KBM-7 (cell line): Measurements from ENCODE around the gene LYST.

ENCODE experiments used
- DNase-seq: peaks from one replicate; pipeline ENCODE4 v3.0.0-alpha.2; 2015
- in situ Hi-C: fragments of 300-500 bp; cut with MboI; formaldehyde crosslinking; loops from 2 replicates; pipeline ENCODE4 v1.14.3; 2020; ENCODE audit warnings: low sequenced_read_pairs, low pct_unique_long_range_greater_than_20kb, mixed read lengths

LYST gene

GRCh38 chr1:235739124-235739523 lies 127.6 kb downstream of the LYST start:
- no peak for DNase-seq
- in situ Hi-C loops = no loop called here

- in situ Hi-C loops = no loop called here
- DNase-seq = no peak
Observed at GRCh38 chr1:235737751-235738150, 129.0 kb downstream of the LYST start.

- DNase-seq = no peak
Observed at GRCh38 chr1:235736263-235736662, 130.4 kb downstream of the LYST start.

GRCh38 chr1:235735621-235736020 lies 131.1 kb downstream of the LYST start:
- in situ Hi-C loops = no loop called here
- no peak for DNase-seq

More at GRCh38 chr1:235736263-235736662, 130.4 kb downstream of the LYST start:
- in situ Hi-C loops = no loop called here

GRCh38 chr1:235734335-235734734 lies 132.4 kb downstream of the LYST start:
- in situ Hi-C loops = no loop called here
- no peak for DNase-seq

- in situ Hi-C loops = no loop called here
- DNase-seq = no peak
Observed at GRCh38 chr1:235730007-235730406, 136.7 kb downstream of the LYST start.

GRCh38 chr1:235726557-235726956 lies 140.1 kb downstream of the LYST start:
- in situ Hi-C loops = no loop called here
- DNase-seq = no peak

- in situ Hi-C loops = no loop called here
- DNase-seq = no peak
Observed at GRCh38 chr1:235725434-235725833, 141.3 kb downstream of the LYST start.

GRCh38 chr1:235724730-235725129 lies 142.0 kb downstream of the LYST start:
- no peak for DNase-seq
- in situ Hi-C loops = no loop called here

- in situ Hi-C loops = no loop called here
- no peak for DNase-seq
Observed at GRCh38 chr1:235722858-235723257, 143.8 kb downstream of the LYST start.

GRCh38 chr1:235721982-235722381 lies 144.7 kb downstream of the LYST start:
- in situ Hi-C loops = no loop called here
- no peak for DNase-seq

- in situ Hi-C loops = no loop called here
- DNase-seq = no peak
Observed at GRCh38 chr1:235720544-235720943, 146.2 kb downstream of the LYST start.

GRCh38 chr1:235714205-235714897 lies 152.4 kb downstream of the LYST start:
- DNase-seq = no peak
- in situ Hi-C loops = no loop called here

GRCh38 chr1:235712812-235713211 lies 153.9 kb downstream of the LYST start:
- no peak for DNase-seq
- in situ Hi-C loops = no loop called here

GRCh38 chr1:235710687-235711086 lies 156.0 kb downstream of the LYST start:
- no peak for DNase-seq

GRCh38 chr1:235709018-235709417 lies 157.7 kb downstream of the LYST start:
- DNase-seq = no peak
- in situ Hi-C loops = no loop called here

More at GRCh38 chr1:235710687-235711086, 156.0 kb downstream of the LYST start:
- in situ Hi-C loops = no loop called here

- in situ Hi-C loops = no loop called here
- no peak for DNase-seq
Observed at GRCh38 chr1:235708390-235708962, 158.2 kb downstream of the LYST start.

GRCh38 chr1:235703506-235703905 lies 163.2 kb downstream of the LYST start:
- DNase-seq = no peak
- in situ Hi-C loops = no loop called here

- in situ Hi-C loops = no loop called here
Observed at GRCh38 chr1:235702412-235702811, 164.3 kb downstream of the LYST start.

GRCh38 chr1:235697508-235697907 lies 169.2 kb downstream of the LYST start:
- in situ Hi-C loops = no loop called here

More at GRCh38 chr1:235702412-235702811, 164.3 kb downstream of the LYST start:
- no peak for DNase-seq

GRCh38 chr1:235689356-235689755 lies 177.3 kb downstream of the LYST start:
- in situ Hi-C loops = no loop called here
- no peak for DNase-seq

More at GRCh38 chr1:235697508-235697907, 169.2 kb downstream of the LYST start:
- no peak for DNase-seq
